ENCODE measurements around the gene DFFA.

DFFA gene

DNA sequence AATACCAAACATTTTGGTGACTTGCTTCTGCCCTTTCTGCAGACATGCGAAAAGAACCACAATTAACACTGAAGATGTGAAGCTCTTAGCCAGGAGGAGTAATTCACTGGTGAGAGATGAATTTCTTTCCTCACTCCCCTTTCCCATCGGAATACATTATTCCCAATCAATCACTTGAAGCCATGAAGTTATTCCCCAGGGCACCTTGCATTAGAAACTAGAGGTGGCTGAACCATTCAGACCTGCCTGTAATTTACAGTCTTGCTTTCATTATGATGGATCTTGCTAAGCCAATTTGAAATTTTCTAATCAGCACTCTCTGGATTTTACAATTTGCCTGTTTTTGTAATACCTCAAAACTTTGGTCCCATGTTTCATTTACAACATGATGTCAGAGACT lies 32.0 kb downstream of the DFFA start:
- TF ChIP-seq, protein P1, sequence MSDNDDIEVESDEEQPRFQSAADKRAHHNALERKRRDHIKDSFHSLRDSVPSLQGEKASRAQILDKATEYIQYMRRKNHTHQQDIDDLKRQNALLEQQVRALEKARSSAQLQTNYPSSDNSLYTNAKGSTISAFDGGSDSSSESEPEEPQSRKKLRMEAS (IDR thresholded peaks at IDR 0.05; ENCODE audit: low read depth, low read length), result no peak
- TF ChIP-seq, protein P2, sequence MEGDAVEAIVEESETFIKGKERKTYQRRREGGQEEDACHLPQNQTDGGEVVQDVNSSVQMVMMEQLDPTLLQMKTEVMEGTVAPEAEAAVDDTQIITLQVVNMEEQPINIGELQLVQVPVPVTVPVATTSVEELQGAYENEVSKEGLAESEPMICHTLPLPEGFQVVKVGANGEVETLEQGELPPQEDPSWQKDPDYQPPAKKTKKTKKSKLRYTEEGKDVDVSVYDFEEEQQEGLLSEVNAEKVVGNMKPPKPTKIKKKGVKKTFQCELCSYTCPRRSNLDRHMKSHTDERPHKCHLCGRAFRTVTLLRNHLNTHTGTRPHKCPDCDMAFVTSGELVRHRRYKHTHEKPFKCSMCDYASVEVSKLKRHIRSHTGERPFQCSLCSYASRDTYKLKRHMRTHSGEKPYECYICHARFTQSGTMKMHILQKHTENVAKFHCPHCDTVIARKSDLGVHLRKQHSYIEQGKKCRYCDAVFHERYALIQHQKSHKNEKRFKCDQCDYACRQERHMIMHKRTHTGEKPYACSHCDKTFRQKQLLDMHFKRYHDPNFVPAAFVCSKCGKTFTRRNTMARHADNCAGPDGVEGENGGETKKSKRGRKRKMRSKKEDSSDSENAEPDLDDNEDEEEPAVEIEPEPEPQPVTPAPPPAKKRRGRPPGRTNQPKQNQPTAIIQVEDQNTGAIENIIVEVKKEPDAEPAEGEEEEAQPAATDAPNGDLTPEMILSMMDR (IDR thresholded peaks at IDR 0.05; ENCODE audit: low read depth, low read length), result no peak
- no peak for TF ChIP-seq POLR2A (IDR thresholded peaks at IDR 0.05; ENCODE audit: extremely low read depth, insufficient read length)
- no peak for TF ChIP-seq MYC (IDR thresholded peaks at IDR 0.05; ENCODE audit: low read depth, low read length)
- no peak for DNase-seq (ENCODE audit: low read depth)
- no peak overlapping the region for H3K4me3 ChIP-seq (ENCODE audit: low read depth, low read length)

DNA sequence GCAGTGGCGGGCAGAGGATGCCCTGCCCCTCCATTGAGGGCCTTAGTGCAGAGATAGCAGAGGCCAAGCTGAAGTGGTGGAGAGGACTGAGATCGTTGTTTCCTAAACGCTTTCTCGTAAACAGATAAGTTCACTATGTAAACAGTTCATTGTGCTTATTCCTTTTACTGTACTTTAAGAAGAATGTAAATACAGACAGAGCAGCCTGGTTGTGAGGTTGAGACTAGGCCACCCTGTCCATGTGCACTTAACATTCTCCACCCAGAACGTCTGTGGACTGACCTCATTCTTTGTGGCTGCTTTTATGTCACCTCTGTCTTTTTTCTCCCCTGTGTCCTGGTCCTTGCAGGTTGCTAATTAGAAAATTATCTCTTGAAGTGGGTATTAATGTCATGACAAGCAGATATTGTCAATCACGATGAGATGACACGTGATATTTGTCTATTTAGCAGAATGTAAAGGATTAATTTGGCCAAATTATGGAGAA lies 33.6 kb downstream of the DFFA start:
- no peak for DNase-seq (ENCODE audit: low read depth)
- TF ChIP-seq, protein P1 (IDR thresholded peaks at IDR 0.05; ENCODE audit: low read depth, low read length), result no peak
- TF ChIP-seq, protein P2 (IDR thresholded peaks at IDR 0.05; ENCODE audit: low read depth, low read length), result no peak
- no peak for TF ChIP-seq MYC (IDR thresholded peaks at IDR 0.05; ENCODE audit: low read depth, low read length)
- TF ChIP-seq POLR2A (IDR thresholded peaks at IDR 0.05; ENCODE audit: extremely low read depth, insufficient read length), result no peak
- no peak overlapping the region for H3K4me3 ChIP-seq (ENCODE audit: low read depth, low read length)

DNA sequence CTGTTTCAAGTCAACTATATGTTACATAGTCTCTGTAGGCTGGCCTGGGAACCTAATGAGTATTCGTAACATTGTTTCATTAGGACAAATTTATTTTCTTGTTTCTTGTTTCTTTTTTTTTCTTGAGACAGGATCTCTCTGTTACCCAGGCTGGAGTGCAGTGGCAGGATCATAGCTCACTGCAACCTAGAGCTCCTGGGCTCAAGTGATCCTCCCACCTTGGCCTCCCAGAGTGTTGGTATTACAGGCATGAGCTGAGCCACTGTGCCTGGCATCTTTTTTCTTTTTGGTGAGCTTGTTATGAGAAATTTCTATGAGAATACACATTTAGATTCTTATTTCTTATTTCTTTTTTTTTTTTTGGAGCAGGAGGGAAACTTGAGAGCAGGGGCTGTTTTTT lies 35.3 kb downstream of the DFFA start:
- DNase-seq (ENCODE audit: low read depth), result no peak
- H3K4me3 ChIP-seq (ENCODE audit: low read depth, low read length), result no peak overlapping the region
- TF ChIP-seq POLR2A (IDR thresholded peaks at IDR 0.05; ENCODE audit: extremely low read depth, insufficient read length), result no peak
- TF ChIP-seq, protein P1 (IDR thresholded peaks at IDR 0.05; ENCODE audit: low read depth, low read length), result no peak
- TF ChIP-seq, protein P2 (IDR thresholded peaks at IDR 0.05; ENCODE audit: low read depth, low read length), result no peak

DNA sequence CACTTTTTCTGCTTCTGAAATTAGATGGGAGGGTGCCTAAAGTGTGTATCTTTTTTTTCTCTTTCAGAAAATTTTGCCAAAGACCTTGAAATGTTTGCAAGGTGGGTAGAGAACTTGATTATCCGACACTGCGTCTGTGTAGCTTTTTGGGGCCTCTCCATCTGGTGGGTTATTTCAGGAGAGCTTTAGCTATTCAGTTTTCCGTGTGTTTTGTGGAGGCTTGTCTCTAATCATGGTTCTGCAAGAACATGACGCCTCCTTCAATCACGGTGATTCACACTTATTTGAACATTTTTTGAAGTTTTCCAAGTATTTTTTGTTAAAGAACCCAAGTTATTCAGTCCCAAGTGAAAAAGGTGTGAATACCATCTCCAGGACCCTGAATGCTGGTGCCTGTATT lies 37.7 kb downstream of the DFFA start:
- no peak for TF ChIP-seq POLR2A (IDR thresholded peaks at IDR 0.05; ENCODE audit: extremely low read depth, insufficient read length)
- no peak overlapping the region for H3K4me3 ChIP-seq (ENCODE audit: low read depth, low read length)
- DNase-seq (ENCODE audit: low read depth), result no peak

DNA sequence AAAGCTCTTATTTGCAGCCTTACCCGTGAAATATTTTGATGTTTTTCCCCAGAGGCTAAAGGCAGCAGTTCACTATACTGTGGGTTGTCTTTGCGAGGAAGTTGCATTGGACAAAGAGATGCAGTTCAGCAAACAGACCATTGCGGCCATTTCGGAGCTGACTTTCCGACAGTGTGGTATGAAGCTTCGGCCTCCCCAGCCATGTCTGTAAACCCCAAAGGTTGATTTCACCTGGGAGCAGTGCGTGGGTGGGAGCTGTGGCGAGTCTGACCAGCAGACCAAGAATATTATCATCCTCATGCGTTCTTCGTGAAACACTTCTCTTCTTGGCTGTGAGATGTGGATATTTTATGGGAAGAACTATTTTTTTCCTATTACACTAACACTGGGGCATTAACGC lies 38.5 kb downstream of the DFFA start:
- TF ChIP-seq MYC (IDR thresholded peaks at IDR 0.05; ENCODE audit: low read depth, low read length) (no peak), POLR2A (IDR thresholded peaks at IDR 0.05; ENCODE audit: extremely low read depth, insufficient read length) (no peak)
- TF ChIP-seq, protein P2 (IDR thresholded peaks at IDR 0.05; ENCODE audit: low read depth, low read length), result no peak
- TF ChIP-seq, protein P1 (IDR thresholded peaks at IDR 0.05; ENCODE audit: low read depth, low read length), result no peak
- no peak overlapping the region for H3K4me3 ChIP-seq (ENCODE audit: low read depth, low read length)
- DNase-seq (ENCODE audit: low read depth), result no peak

DNA sequence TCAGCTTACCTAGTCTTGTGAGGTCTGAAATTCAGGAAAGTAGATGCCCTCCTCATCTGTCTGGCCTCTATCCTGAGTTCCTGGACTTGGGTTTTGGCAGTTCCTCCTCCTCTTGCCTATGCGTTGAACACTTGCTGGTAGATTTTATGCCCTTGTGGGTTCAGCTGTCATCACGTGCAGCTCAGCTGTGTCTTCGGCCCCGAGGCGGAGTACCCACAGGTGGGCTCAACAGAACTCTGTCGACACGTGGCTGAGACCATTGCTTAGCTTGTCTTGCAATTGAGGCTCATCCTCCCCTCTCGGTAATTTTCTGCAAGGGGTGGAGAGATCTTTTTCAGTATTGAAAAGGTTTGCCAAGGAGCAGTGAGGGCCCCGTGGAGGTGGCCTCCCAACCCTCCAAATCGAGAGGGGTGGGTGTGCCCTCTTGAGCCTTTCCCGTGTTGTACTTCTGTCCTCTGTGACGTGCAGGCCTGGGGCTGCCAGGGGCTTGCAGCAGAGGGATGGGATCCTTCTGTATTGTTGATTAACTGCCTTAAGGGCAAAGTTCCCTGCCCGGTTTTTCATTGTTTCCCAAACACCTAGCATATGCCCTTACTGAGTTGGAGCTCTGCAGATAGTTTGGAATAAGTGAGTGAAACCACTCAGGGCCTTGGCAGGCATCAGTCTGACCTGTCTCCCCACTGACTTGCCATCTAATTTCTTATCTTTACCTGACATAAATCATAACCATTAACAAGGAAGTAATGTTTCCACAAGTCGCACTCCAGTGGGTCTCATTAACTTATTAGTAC lies 39.2 kb downstream of the DFFA start:
- H3K4me3 ChIP-seq (ENCODE audit: low read depth, low read length), result no peak overlapping the region
- no peak for DNase-seq (ENCODE audit: low read depth)
- TF ChIP-seq, protein P2 (IDR thresholded peaks at IDR 0.05; ENCODE audit: low read depth, low read length), result no peak
- TF ChIP-seq MYC (IDR thresholded peaks at IDR 0.05; ENCODE audit: low read depth, low read length), result no peak
- TF ChIP-seq POLR2A (IDR thresholded peaks at IDR 0.05; ENCODE audit: extremely low read depth, insufficient read length), result no peak
